Brain microvascular endothelial cell (primary cell): Measurements from ENCODE around the gene HOXA5.

Experiments used
- DNase-seq: peaks from one replicate; pipeline ENCODE4 v3.0.0-alpha.2; 2020
- H3K27ac ChIP-seq: fragments of 250-450 bp; sonication (Bioruptor Pico); 2 replicates; pipeline ENCODE4 v1.5.1; 2020; ENCODE audit warnings: mild to moderate bottlenecking, moderate library complexity
- H3K27me3 ChIP-seq: fragments of 250-450 bp; sonication (Bioruptor Pico); replicated peaks from 2 replicates; pipeline ENCODE4 v1.5.1; 2020; ENCODE audit warnings: mild to moderate bottlenecking
- H3K36me3 ChIP-seq: fragments of 250-450 bp; sonication (Bioruptor Pico); replicated peaks from 2 replicates; pipeline ENCODE4 v1.5.1; 2020; ENCODE audit warnings: mild to moderate bottlenecking
- H3K4me3 ChIP-seq: 2 replicates; pipeline ENCODE4 v1.5.1; 2011; ENCODE audit warnings: low read depth, mild to moderate bottlenecking, control low read depth, low read length, moderate library complexity
- in situ Hi-C: cut with HindIII; loops from 2 replicates; pipeline ENCODE4 v1.10.0; 2017; ENCODE audit warnings: low sequenced_read_pairs, low pct_ligation_motif_present
- TF ChIP-seq, protein P1 (sequence below): IDR thresholded peaks from 2 replicates; pipeline ENCODE4 v1.5.1; 2011; ENCODE audit warnings: low read depth, mild to moderate bottlenecking, moderate library complexity, low read length, control low read depth, inconsistent platforms; ENCODE audit errors: missing control alignments

Gene HOXA5

DNA sequence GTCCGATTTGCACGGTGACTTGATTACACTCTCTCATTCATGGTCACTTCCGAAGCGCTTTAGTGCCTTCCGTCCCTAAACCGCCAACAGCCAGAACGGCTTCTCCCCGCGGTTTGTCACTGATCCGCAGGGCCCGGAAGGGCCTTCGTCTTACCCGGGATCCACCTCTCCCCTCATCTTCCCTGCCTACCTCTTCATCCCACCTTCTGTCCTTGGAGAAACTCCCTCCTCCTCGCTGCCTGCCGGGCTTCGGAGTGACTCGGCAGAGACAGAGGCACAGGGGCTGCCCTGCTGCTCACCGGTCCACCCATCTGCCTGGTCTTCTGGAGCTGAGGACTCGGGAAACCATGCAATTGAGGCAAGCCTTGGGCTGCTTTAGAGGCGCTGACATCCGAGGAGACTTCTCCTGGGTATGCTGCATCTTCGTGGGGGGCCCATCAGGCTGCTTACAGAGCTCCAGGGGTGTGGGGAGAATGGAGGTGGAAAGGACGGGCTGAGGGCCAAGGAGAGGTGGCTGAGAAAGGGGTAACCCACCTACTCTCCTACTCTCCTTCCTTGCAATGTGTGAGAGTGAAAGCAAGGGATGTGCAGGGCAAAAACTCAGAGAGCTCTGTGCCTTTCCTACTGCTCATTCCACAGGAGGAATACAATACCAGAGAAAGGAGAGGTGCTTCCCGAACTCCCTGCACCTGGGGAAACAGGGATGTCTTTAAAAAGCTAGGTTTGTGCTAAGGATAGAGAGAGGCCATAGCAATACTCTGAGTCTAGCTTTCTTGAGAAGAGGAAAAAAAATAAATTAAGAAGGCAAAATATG lies 42.6 kb upstream of the HOXA5 start:
- TF ChIP-seq, protein P1, sequence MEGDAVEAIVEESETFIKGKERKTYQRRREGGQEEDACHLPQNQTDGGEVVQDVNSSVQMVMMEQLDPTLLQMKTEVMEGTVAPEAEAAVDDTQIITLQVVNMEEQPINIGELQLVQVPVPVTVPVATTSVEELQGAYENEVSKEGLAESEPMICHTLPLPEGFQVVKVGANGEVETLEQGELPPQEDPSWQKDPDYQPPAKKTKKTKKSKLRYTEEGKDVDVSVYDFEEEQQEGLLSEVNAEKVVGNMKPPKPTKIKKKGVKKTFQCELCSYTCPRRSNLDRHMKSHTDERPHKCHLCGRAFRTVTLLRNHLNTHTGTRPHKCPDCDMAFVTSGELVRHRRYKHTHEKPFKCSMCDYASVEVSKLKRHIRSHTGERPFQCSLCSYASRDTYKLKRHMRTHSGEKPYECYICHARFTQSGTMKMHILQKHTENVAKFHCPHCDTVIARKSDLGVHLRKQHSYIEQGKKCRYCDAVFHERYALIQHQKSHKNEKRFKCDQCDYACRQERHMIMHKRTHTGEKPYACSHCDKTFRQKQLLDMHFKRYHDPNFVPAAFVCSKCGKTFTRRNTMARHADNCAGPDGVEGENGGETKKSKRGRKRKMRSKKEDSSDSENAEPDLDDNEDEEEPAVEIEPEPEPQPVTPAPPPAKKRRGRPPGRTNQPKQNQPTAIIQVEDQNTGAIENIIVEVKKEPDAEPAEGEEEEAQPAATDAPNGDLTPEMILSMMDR, result no peak

DNA sequence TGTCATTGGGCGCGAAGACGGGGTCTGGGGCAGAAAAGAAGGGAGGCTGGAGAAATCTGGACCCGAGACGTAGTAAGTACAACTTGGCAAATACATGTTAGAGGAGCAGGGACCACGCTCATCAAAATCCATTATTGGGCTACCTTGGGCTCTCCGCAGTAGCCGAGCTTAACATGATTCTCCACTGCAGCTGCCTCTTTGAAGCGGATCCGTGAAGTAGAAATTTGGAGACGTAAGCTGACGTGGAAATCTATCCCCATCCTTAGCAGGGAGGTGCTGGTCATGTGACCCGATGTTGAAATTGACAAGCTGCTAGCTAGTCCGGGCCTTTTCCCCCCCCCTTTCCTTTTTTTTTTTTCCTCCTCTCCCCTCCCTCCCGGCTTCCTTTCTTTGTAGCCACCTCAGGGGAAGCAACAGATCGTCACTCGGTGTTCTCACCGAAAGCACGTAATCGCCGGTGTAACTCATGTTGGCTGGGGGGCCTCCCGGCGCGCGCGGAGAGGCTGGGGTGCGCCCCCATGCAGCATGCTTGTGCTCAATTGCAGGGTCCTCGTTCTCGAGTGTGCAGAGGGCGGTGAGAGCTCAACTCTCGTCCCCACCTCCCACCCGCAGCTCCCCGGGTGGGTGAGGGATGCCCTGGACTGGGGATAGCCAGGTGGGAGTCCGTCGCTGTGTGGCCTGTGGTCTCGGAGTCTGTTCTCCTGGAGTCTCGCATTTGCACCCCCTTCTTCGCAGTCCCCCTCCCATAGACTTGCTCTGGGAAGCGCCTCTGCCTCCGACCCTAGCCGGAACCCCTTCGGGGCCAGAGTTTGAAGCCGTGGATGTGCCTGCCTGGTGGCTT lies 41.8 kb upstream of the HOXA5 start, which contains the start of gene HOXA11:
HOXA11 (minus strand) TSS at position 220 of the 841 bp plus-strand sequence; CDS start at position 132, 88 bp downstream.
- peaks cover 94% of the 10 kb centered on the region for H3K27me3 ChIP-seq
- no peak for DNase-seq
- H3K4me3 ChIP-seq, result no peak within 1 kb of the TSS
- TF ChIP-seq, protein P1, result no peak
- in situ Hi-C loops, result no loop called here
- H3K27ac ChIP-seq, result no peak within 1 kb of the TSS
- no peaks in the 10 kb centered on the region for H3K36me3 ChIP-seq

More for the DNA sequence above, 42.6 kb upstream of the HOXA5 start:
- Histone ChIP-seq H3K27ac (no peak overlapping the region), H3K36me3 (no peaks in the 10 kb centered on the region), H3K27me3 (peaks cover 94% of the 10 kb centered on the region), H3K4me3 (no peak overlapping the region)
- in situ Hi-C loops, result no loop called here
- no peak for DNase-seq

DNA sequence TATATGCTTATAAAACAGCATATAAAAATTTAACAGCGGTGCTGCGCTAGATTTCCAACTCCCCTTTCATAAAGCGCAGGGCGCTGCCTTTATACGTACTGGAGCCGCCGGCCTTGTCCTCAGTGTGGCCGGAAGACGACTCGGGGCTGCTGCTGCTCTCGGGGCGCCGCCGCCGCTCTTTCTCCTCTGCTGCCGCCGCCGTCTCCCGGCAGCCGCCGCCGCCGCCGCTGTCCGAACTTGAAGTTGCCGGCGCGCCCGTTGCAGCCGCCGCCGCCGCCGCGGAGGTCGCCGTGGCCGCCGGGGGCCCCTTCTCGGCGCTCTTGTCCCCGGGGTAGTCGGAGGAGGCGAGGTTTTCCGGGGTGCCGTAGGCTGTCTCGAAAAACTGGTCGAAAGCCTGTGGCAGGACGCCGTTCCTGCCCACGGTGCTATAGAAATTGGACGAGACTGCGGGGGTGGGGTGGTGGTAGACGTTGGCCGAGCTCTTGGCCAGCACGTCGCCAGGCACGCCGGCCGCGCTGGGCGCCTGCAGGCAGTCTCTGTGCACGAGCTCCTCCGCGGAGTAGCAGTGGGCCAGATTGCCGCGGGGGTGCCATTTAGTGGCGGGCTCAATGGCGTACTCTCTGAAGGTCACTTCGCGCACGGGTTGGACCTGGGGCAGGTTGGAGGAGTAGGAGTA lies 41.0 kb upstream of the HOXA5 start:
- Histone ChIP-seq H3K36me3 (no peaks in the 10 kb centered on the region), H3K4me3 (no peak overlapping the region), H3K27ac (no peak overlapping the region), H3K27me3 (peaks cover 93% of the 10 kb centered on the region)
- in situ Hi-C loops, result no loop called here
- DNase-seq, result no peak
- TF ChIP-seq, protein P1, result no peak

DNA sequence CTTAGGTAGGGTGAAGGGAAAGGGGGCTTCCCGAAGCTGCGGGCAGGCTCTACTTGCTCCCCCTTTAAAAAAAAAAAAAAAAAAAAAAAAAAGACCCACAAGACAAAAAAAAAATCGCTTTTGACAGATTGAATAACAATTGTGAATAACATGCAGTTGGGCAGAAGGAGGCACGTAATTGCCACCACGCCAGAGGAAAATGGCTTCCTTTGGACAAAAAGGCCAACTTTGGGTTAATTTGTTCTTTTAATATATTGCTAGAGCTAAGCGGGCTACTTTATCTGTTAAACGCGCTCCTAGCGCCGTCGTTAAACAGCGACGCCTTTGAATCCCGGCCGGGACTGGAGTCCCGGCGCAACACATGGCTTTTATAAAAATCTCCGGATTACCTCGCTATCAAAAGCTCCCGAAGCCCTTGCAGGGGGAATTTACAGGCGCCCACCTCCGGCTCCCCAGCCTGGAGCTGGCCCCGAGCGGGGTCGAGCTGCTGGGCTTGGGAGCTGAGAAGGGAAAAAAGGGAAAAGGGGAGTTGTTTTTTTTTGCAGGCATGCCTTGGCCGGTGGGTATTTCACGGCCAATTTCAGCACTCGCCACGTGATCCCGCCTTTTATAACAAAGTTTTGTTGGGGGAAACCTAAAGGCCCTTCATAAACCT lies 40.3 kb upstream of the HOXA5 start:
- Histone ChIP-seq H3K27me3 (peaks cover 91% of the 10 kb centered on the region), H3K27ac (no peak overlapping the region), H3K4me3 (no peak overlapping the region), H3K36me3 (no peaks in the 10 kb centered on the region)
- DNase-seq, result no peak
- TF ChIP-seq, protein P1, result no peak
- in situ Hi-C loops, result no loop called here

DNA sequence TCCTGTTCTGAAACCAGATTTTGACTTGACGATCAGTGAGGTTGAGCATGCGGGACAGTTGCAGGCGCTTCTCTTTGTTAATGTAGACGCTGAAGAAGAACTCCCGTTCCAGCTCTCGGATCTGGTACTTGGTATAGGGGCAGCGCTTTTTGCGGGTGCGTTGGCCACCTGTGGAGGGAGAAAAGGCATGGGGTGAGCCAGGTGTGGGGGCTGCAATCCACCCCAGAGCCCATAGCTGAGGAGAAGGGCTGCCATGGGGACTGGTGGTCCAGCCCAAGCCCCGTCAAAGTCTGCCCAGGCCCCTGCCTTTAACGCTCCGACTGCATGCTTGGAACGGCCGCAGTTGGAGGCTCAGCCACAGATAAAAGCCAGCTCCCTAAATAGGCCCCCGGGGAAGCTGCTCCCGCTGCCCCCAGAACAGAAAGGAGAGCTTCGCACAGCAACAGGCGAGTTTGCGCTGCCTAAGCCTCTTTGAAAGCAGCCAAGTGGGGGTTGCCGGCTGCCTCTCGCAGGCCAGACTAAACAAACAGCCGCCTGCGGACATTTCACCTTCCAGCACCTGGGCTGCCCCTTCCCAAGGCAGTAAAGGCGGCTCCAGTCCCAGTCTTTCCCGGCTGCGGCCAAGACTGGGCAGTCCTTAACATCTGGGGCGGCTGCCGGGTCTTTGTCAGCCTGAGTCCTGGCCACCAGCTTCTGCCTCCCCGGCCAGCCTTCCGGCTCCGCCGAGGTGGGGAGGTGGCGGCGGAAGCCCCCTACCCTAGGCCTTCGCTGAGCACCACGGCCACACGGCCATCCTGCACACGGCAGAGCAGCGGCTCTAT lies 39.6 kb upstream of the HOXA5 start:
- in situ Hi-C loops, result no loop called here
- H3K27me3 ChIP-seq, result peaks cover 90% of the 10 kb centered on the region
- TF ChIP-seq, protein P1, result no peak
- H3K36me3 ChIP-seq, result no peaks in the 10 kb centered on the region
- H3K4me3 ChIP-seq, result no peak overlapping the region
- DNase-seq, result no peak
- H3K27ac ChIP-seq, result no peak overlapping the region
